Activated naive CD8-positive, alpha-beta T cell treated with anti-CD3 and anti-CD28 coated beads, Interleukin-2, amount 50 U/mL, for 24 hours (primary cell): Measurements from ENCODE around the gene CD52.
"Not testable (repeated sequence)": the region's sequence is repeated elsewhere in the genome, so short reads cannot be mapped to it uniquely, and the experiment has no call there.

ENCODE experiments used
- ATAC-seq: fragments of 150-1000 bp; cut with Tn5 transposase; one replicate; pipeline ENCODE4 v1.10.0; 2021
- DNase-seq: peaks from one replicate; pipeline ENCODE4 v3.0.0; 2021
- H3K27ac Mint-ChIP-seq: one replicate; pipeline ENCODE4 v1.8.0; 2021; ENCODE audit warnings: mild to moderate bottlenecking, mixed read lengths
- H3K27me3 Mint-ChIP-seq: one replicate; pipeline ENCODE4 v1.8.0; 2021; ENCODE audit warnings: mixed read lengths
- H3K36me3 Mint-ChIP-seq: one replicate; pipeline ENCODE4 v1.8.0; 2021; ENCODE audit warnings: low read depth, mixed read lengths
- H3K4me1 Mint-ChIP-seq: one replicate; pipeline ENCODE4 v1.8.0; 2021; ENCODE audit warnings: mixed read lengths
- H3K4me3 Mint-ChIP-seq: one replicate; pipeline ENCODE4 v1.8.0; 2021; ENCODE audit warnings: mild to moderate bottlenecking, moderate library complexity, mixed read lengths
- H3K9me3 Mint-ChIP-seq: one replicate; pipeline ENCODE4 v1.8.0; 2021; ENCODE audit warnings: mixed read lengths

Gene CD52

DNA sequence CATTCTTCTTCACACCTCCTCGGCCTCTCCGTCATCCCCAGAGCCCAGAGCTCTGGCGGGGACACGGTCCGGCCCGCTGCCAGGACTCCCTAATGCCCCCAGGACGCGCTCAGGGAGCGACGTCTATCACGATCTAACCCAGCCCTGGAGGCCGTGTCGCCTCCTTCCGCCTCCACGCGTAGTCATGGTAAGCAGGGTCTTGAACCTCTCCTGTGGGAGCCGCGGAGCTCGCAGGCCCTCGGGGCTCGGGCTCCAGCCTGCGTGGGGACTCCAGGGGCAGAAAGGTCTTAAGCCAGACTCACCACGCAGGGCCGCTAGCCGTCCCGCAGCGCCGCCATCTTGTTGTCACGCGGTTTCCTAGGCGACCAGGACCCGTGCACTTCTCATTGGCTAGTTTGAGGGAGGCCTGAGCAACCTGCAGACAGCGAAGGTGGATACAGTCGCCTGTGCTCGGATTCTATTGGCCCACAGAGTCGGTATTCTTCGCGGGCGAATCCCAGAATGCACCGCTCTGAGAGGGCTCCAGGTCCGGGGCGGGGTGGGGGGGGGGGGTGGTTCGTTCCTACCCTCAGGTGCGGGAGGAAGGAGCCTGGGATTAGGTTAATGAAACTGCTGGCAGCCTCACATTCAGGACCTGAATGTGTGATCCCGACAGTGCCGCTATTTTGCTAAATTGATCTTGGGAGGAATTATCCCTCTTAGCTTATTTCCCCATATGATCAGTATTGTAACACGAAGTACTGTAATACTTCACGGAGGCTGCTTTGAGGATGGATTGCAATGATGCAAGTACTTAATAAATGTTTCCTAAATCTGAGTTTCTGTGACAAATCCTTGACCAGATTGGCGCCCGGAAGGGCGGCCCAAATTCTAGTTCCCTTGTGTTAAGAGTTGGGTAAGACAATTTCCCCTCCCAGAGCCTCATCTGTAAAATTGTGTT lies 11.2 kb upstream of the CD52 start, which contains the start of gene UBXN11:
Gene UBXN11, minus strand, starts transcription at position 347 of the 940 bp plus-strand sequence. CDS start 3,753 bp downstream, outside the sequence.
- ATAC-seq = peak; percentile 99
- H3K9me3 Mint-ChIP-seq = no peaks in the 10 kb centered on the region
- H3K36me3 Mint-ChIP-seq = no peaks in the 10 kb centered on the region
- DNase-seq = peak; percentile 92
- peak within 1 kb of the TSS; percentile 98 for H3K4me3 Mint-ChIP-seq
- peak within 1 kb of the TSS; percentile 97 for H3K27ac Mint-ChIP-seq
- H3K4me1 Mint-ChIP-seq = peaks cover 38% of the 10 kb centered on the region
- no peaks in the 10 kb centered on the region for H3K27me3 Mint-ChIP-seq

DNA sequence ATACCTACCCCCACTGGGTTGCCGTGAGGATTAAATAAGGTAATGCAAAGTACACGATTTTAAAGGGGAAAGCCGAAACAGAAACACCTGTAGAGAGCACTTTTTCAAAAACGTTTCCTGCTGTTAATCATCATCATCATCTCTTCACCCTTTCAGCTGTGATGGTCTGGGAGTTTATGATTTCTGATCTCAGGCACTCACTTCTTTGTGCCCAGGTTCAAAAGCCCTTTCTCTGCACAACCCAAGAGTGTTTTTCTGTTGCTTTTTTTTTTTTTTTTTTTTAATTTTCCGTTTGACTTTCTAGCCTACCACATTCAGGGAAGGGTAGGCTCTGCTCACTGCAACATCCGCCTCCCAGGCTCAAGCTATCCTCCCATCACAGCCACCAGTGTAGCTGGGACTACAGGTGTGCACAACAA lies 10.4 kb upstream of the CD52 start:
- H3K36me3 Mint-ChIP-seq = no peaks in the 10 kb centered on the region
- no peak for DNase-seq
- H3K4me3 Mint-ChIP-seq = peak overlapping the region; percentile 98
- peak overlapping the region; percentile 97 for H3K27ac Mint-ChIP-seq
- H3K27me3 Mint-ChIP-seq = no peaks in the 10 kb centered on the region
- no peaks in the 10 kb centered on the region for H3K9me3 Mint-ChIP-seq
- H3K4me1 Mint-ChIP-seq = peaks cover 42% of the 10 kb centered on the region
- ATAC-seq = no peak

DNA sequence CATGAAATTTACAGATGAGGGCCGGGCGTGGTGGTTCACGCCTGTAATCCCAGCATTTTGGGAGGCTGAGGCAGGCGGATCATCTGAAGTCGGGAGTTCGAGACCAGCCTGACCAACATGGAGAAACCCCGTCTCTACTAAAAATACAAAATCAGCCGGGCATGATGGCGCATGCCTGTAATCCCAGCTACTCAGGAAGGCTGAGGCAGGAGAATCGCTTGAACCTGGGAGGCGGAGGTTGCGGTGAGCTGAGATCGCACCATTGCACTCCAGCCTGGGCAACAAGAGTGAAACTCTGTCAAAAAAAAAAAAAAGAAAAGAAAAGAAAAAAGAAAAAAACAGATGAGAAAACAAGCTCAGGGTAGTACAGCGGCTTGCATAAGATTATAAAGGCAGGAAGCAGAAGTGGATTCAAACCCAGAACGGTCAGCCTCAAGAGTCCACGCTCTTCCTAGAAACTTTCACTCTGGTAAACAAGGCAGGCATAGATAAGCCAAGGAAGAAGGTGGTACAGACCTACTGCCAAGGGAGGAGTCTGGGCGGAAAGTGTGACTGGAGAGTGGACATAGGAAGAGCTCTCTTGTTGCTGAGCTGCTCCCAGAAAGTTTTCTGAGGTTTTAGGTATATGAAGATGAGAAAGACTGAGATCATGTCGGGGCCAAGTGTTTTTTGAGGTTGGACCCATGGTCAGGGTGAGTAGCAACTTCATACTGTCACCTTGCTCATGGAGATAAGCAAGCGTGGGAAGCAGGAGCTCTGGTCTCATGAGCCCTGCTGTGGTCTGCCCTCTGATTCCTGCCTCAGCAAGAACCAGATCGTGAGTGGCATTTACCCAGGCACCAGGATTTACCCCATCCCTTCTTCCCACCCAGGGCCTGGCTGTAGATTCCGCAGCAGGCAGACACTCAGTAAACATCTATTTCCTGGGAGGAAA lies 9.5 kb upstream of the CD52 start:
- Mint-ChIP-seq H3K4me1 (peaks cover 44% of the 10 kb centered on the region), H3K4me3 (peak overlapping the region; percentile 42), H3K27ac (peak overlapping the region; percentile 97)
- H3K9me3 Mint-ChIP-seq, H3K36me3 Mint-ChIP-seq, H3K27me3 Mint-ChIP-seq: not testable (repeated sequence)
- ATAC-seq (peak; percentile 38), DNase-seq (peak; percentile 39)

DNA sequence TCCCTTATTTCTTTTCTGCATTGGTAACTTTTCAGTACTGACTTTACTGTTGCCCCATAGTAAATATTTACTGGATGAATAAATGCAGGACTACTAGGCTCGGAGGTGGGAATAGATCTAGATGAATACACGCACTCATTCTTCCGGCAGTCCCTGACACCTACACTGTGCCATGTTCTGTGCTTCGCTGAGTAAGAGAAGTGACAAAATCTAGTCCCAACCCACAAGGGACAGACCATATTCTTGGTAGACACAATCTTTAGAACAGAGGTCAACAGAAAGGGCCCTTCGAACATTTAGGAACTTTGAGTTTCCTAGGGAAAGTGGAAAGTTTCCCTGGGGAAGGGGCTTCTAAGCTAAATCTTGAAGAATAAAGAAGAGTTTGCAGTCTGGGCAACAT lies 3.3 kb upstream of the CD52 start:
- Mint-ChIP-seq H3K36me3 (peaks cover 4% of the 10 kb centered on the region), H3K9me3 (no peaks in the 10 kb centered on the region), H3K27me3 (no peaks in the 10 kb centered on the region), H3K4me3 (no peak overlapping the region), H3K27ac (peak overlapping the region; percentile 81), H3K4me1 (peaks cover 59% of the 10 kb centered on the region)
- DNase-seq = no peak
- ATAC-seq = no peak

DNA sequence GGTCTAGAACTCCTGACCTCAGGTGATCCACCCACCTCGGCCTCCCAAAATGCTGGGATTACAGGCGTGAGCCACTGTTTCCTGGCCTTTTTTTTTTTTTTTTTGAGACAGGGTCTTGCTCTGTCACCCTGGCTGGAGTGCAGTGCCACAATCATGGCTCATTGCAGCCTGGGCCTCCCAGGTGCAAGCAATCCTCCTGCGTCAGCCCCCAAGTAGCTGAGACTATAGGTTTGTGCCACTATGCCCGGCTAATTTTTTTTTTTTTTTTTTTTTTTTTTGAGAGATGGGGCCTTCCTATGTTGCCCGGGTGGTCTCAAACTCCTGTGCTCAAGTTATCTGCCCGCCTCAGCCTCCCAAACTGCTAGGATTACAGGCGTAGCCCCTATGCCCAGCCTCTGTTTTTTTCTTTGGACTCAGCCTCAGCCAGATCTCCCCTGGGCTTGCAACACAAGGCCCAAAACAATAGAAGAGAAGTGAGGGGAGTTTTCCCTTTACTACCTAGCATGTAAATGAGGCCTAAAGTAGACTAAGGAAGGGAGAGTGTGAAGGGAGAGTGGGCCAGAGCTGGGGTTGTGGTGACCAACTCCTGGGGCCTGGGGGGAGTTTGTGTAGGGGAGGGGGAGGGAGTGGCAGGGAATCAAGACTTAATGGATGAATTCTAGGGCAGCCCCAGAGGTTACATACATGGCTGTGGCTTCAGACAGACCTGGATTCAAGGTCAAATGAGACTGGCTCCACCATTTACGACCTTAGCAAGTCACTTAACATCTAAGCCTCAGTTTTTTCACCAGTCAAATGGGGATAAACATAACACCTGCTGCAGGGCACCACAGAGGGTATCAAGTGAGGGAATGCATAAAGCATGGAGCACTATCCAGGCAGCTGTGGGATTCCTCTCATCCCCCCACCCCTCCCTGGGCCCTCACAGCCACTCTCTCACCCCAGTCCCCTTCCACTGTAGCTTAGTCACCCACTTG lies 1.6 kb upstream of the CD52 start:
- Mint-ChIP-seq H3K27me3 (no peaks in the 10 kb centered on the region), H3K4me3 (peak overlapping the region; percentile 21), H3K36me3 (peaks cover 11% of the 10 kb centered on the region), H3K27ac (peak overlapping the region; percentile 81), H3K4me1 (peaks cover 73% of the 10 kb centered on the region), H3K9me3 (no peaks in the 10 kb centered on the region)
- no peak for ATAC-seq
- no peak for DNase-seq

DNA sequence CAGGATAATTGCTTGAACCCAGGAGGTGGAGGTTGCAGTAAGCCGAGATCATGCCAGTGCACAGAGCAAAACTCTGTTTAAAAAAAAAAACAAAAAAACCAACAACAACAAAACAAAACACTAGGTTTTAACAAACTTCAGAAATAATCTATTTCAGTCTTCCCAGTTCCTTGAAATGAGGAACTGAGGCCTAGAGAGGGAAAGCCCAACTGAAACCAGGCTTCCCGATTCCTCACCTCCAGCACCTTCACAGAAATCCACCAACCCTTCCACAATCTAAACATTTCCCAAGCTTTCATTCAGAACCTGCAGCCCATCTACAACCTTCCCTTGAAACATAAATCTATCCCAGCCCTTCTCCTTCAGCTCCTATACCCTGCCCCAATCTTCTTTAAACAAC lies 612 bp upstream of the CD52 start:
- Mint-ChIP-seq H3K27me3 (no peaks in the 10 kb centered on the region), H3K36me3 (peaks cover 16% of the 10 kb centered on the region), H3K4me1 (peaks cover 76% of the 10 kb centered on the region), H3K4me3 (peak overlapping the region; percentile 95), H3K9me3 (no peaks in the 10 kb centered on the region), H3K27ac (peak overlapping the region; percentile 97)
- no peak for DNase-seq
- no peak for ATAC-seq

DNA sequence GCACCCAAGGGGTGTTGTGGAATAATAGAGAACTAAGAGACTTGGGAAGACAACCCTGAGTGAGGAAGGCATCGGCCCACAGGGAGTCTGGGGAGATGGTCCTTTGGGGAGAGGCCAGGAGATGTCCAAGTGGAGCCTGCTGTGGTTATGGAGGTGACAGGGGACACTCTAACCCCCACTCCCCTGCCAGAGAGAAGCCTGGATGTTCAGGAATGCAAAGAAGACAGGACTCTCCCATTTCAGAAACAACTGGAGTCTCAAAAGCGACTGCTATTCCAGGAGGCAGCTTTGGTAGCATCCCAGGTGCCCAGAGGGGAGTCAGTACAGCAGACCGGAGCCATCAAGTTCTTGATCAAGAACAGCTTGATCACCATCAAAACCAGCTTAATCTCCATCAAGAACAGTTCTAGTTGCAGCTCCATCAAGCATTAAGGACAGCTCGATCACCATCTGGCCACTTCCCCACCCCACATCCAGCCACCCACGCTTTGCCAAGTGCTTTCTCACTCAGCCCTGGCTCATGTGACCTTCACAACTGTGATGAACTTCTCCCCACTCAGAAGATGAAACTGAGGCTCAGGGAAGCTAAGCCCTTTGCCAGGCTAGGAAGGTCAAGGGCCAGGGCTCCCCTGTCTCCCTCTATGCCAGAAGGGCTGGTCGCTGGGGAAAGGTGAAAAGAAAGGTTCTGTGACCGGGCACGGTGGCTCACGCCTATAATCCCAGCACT lies 743 bp downstream of the CD52 start:
- peak overlapping the region; percentile 95 for H3K4me3 Mint-ChIP-seq
- peaks cover 80% of the 10 kb centered on the region for H3K4me1 Mint-ChIP-seq
- DNase-seq (peak; percentile 76), ATAC-seq (peak; percentile 44)
- no peaks in the 10 kb centered on the region for H3K27me3 Mint-ChIP-seq
- peaks cover 26% of the 10 kb centered on the region for H3K36me3 Mint-ChIP-seq
- no peaks in the 10 kb centered on the region for H3K9me3 Mint-ChIP-seq
- H3K27ac Mint-ChIP-seq = peak overlapping the region; percentile 97

DNA sequence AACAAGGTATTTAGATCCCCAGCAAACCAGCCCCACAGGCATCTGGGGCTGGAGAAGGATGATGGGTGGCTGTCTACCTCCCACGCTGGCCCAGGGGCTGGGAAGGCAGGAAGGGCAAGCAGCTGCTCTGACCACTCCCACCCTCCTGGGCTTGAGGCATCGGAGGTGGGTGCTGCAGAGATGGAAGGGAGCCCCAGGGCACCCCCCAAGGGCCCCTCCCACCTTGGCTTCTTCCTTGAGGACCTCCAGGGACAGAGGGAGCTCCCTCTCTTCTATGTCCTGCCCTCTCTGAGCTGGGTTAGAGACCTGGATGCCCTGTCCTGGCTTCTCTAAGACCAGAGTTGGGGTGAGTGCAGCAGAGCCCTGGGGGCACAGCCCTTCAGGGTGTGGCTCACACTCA lies 3.1 kb downstream of the CD52 start:
- H3K4me3 Mint-ChIP-seq = peak overlapping the region; percentile 72
- peak; percentile 16 for DNase-seq
- H3K36me3 Mint-ChIP-seq = peaks cover 28% of the 10 kb centered on the region
- peak overlapping the region; percentile 87 for H3K27ac Mint-ChIP-seq
- H3K27me3 Mint-ChIP-seq = no peaks in the 10 kb centered on the region
- no peaks in the 10 kb centered on the region for H3K9me3 Mint-ChIP-seq
- no peak for ATAC-seq
- peaks cover 60% of the 10 kb centered on the region for H3K4me1 Mint-ChIP-seq

DNA sequence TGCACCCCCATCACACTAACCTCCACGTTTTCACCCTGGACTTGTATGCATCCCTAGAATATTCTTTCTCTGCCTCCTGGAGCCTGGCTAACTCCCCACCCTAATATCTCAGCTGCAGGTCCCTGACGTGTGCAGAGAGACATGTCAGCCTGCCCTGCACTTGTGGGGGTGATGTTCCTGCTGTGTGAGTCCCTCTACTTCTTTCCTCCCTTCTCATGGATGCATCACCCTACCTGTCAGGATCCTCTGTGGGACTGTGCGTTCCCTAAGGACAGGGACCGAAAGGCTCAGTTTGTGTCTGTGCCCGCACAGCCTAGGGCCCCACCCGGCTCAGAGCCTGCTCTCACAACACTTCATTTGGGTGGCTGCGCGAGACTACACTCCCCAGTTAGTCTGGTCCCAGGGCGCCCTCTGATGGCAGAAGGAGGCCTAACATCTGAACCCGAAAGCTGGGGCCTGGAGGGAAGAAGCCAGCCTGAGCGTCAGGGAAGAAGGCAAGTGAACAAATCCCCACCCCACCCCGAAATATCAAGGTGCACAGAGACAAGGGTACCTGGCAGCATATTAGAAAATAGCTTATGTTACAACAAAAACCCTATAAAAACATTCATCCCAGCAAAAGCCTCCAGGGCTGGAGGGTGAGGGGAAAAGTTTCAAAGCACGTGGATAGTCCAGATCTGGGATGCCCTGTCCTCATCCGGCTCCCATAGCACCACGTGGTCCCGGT lies 3.7 kb downstream of the CD52 start:
- Mint-ChIP-seq H3K36me3 (peaks cover 28% of the 10 kb centered on the region), H3K27me3 (no peaks in the 10 kb centered on the region), H3K9me3 (no peaks in the 10 kb centered on the region), H3K27ac (peak overlapping the region; percentile 87), H3K4me1 (peaks cover 54% of the 10 kb centered on the region), H3K4me3 (peak overlapping the region; percentile 72)
- DNase-seq (peak; percentile 97), ATAC-seq (peak; percentile 62)

DNA sequence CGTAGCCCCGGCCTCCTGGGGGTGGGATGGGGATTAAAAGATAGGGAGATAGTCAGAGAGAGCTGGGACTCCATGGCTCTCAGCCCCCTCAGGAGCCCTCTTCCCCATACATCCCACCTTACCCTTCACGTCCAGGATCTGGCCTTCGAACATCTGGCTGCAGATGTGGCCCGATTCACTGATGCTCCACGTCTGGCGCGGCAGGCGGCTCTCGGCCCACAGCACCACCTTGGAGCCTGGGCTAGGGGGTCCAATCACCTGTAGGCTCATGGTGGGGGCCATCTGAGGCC lies 4.2 kb downstream of the CD52 start:
- peaks cover 28% of the 10 kb centered on the region for H3K36me3 Mint-ChIP-seq
- DNase-seq (no peak), ATAC-seq (no peak)
- peaks cover 49% of the 10 kb centered on the region for H3K4me1 Mint-ChIP-seq
- H3K4me3 Mint-ChIP-seq = no peak overlapping the region
- H3K27ac Mint-ChIP-seq = no peak overlapping the region
- no peaks in the 10 kb centered on the region for H3K27me3 Mint-ChIP-seq
- H3K9me3 Mint-ChIP-seq = no peaks in the 10 kb centered on the region

DNA sequence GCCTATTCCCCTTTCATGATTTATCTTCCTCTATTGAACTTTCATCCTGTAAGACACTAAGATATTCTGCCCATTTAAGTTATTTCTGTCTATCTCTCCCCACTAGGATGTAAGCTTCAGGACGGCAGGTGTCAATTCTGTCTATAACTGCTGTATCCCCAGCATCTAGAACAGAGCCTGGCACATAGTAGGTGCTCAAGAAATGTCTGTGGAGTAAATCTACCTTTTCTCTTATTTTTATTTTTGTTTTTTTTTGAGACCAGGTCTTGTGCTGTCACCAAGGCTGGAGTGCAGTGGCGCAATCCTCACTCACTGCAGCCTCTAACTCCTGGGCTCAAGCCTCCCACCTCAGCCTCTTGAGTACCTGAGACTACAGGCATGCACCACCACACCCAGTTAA lies 5.6 kb downstream of the CD52 start:
- H3K4me3 Mint-ChIP-seq = no peak overlapping the region
- H3K36me3 Mint-ChIP-seq = peaks cover 28% of the 10 kb centered on the region
- H3K27ac Mint-ChIP-seq = peak overlapping the region; percentile 29

DNA sequence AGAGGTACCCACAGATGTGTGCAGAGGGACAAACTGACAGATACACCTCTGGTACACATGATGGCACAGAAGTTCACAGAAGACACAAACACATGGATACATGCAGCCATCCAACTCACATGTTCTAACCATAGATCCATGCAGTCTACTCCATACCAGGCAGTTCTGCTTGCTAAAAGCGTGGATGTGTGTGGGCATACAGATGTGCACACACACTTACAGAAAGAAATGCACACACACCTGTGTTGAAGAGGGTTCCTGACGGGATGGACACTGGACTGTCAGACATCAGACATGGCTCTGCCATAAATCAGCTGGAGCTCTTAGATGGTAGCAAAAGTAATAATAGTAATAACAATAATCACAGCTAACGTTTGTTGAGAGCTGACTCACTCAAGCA lies 6.8 kb downstream of the CD52 start:
- ATAC-seq = no peak
- no peak overlapping the region for H3K4me3 Mint-ChIP-seq
- H3K36me3 Mint-ChIP-seq = peaks cover 23% of the 10 kb centered on the region
- DNase-seq = no peak
- H3K27ac Mint-ChIP-seq = no peak overlapping the region
- no peaks in the 10 kb centered on the region for H3K9me3 Mint-ChIP-seq
- H3K27me3 Mint-ChIP-seq = no peaks in the 10 kb centered on the region
- H3K4me1 Mint-ChIP-seq = peaks cover 30% of the 10 kb centered on the region

More for the DNA sequence above, 5.6 kb downstream of the CD52 start:
- Mint-ChIP-seq H3K4me1 (peaks cover 36% of the 10 kb centered on the region), H3K9me3 (no peaks in the 10 kb centered on the region), H3K27me3 (no peaks in the 10 kb centered on the region)
- DNase-seq = no peak
- ATAC-seq = no peak

DNA sequence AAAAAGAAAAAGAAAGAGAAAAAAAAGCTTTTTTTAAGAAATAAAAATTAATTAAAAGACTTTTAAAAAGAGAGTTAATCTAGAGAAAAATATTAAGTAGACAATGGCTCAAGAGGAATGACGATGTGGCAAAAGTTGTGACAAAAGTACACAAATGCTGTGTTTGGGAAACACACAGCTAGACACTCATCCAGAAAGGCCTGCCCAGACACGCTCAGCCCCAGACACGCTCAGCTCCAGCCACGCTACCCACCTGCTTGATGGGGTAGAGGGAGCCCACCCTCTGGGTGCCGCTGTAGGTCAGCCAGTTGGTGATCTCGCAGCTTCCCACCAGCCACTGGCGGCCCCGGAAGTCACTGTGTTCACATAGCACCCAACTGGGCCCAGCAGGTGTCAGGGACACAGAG lies 10.2 kb downstream of the CD52 start:
- peaks cover 6% of the 10 kb centered on the region for H3K36me3 Mint-ChIP-seq
- H3K27me3 Mint-ChIP-seq = no peaks in the 10 kb centered on the region
- no peaks in the 10 kb centered on the region for H3K9me3 Mint-ChIP-seq
- ATAC-seq (no peak), DNase-seq (no peak)
- peaks cover 2% of the 10 kb centered on the region for H3K4me1 Mint-ChIP-seq
- no peak overlapping the region for H3K27ac Mint-ChIP-seq
- no peak overlapping the region for H3K4me3 Mint-ChIP-seq
